HFFc6 (cell line): Measurements from ENCODE around the gene ZFYVE28. TPM values are rescaled to one million over a fixed set of nuclear protein-coding genes. Genes with fewer than 3 reads are reported as not detected.

Source experiments
- DNase-seq: peaks from one replicate; pipeline ENCODE4 v3.0.0-alpha.2; 2018
- H3K27ac Mint-ChIP-seq: 2 replicates; pipeline ENCODE4 v1.8.0; 2020; ENCODE audit warnings: mild to moderate bottlenecking, mixed read lengths
- H3K27me3 Mint-ChIP-seq: 2 replicates; pipeline ENCODE4 v1.8.0; 2021; ENCODE audit warnings: mild to moderate bottlenecking, moderate library complexity, mixed read lengths; ENCODE audit not compliant: insufficient read depth
- H3K36me3 Mint-ChIP-seq: 2 replicates; pipeline ENCODE4 v1.8.0; 2021; ENCODE audit warnings: low read depth, mixed read lengths
- H3K4me1 Mint-ChIP-seq: 2 replicates; pipeline ENCODE4 v1.8.0; 2020; ENCODE audit warnings: low read depth, mixed read lengths
- H3K4me3 Mint-ChIP-seq: 2 replicates; pipeline ENCODE4 v1.8.0; 2020; ENCODE audit warnings: mild to moderate bottlenecking, moderate library complexity, mixed read lengths
- H3K9me3 Mint-ChIP-seq: 2 replicates; pipeline ENCODE4 v1.8.0; 2020; ENCODE audit warnings: mild to moderate bottlenecking, mixed read lengths
- total RNA-seq, 6 experiments: library from RNA; stranded (reverse); fragmentation: NEBNext Ultra II Directional; extraction: Animal tissue kit (Norgen Biotek cat#: 25700); gene quantifications; 2 replicates in 1 of 6; 3 replicates in 5 of 6; pipeline ENCODE4 v1.2.3, GENCODE V29; 2021
- TF ChIP-seq, protein P1 (sequence below): fragments of 200-600 bp; sonication (generic); IDR thresholded peaks from 2 replicates; pipeline ENCODE4 v1.5.0; 2021; ENCODE audit warnings: antibody characterized with exemption, mild to moderate bottlenecking

Gene ZFYVE28
- total RNA-seq, 6 experiments from 2014 or later = 1.8 to 5.4 (median 2.2) TPM

DNA sequence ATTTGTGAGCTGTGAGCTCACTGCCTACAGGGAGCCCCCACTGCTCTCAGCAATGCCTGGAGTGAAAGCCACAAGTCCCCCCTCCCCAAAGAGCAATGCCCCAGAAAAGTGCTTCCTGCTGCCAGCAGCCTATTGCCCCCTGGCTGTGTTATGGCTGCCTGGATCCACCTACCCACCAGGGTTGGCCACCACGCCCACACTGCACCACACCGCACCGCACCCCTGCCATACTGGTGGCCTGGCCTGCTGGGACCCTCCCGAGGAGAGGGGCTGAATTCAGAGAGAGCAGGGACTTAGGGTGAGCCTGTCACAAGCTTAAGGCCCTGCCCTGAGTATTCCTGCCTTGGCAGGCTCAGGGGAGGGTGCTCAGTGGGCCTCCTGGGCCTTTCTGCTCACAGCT is 4.6 kb upstream of the ZFYVE28 start:
- H3K27me3 Mint-ChIP-seq = peaks cover 40% of the 10 kb centered on the region
- no peak for DNase-seq
- H3K4me1 Mint-ChIP-seq = peaks cover 20% of the 10 kb centered on the region
- H3K4me3 Mint-ChIP-seq = no peak overlapping the region
- H3K36me3 Mint-ChIP-seq = no peaks in the 10 kb centered on the region
- no peaks in the 10 kb centered on the region for H3K9me3 Mint-ChIP-seq
- TF ChIP-seq, protein P1, sequence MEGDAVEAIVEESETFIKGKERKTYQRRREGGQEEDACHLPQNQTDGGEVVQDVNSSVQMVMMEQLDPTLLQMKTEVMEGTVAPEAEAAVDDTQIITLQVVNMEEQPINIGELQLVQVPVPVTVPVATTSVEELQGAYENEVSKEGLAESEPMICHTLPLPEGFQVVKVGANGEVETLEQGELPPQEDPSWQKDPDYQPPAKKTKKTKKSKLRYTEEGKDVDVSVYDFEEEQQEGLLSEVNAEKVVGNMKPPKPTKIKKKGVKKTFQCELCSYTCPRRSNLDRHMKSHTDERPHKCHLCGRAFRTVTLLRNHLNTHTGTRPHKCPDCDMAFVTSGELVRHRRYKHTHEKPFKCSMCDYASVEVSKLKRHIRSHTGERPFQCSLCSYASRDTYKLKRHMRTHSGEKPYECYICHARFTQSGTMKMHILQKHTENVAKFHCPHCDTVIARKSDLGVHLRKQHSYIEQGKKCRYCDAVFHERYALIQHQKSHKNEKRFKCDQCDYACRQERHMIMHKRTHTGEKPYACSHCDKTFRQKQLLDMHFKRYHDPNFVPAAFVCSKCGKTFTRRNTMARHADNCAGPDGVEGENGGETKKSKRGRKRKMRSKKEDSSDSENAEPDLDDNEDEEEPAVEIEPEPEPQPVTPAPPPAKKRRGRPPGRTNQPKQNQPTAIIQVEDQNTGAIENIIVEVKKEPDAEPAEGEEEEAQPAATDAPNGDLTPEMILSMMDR = no peak
- no peak overlapping the region for H3K27ac Mint-ChIP-seq

DNA sequence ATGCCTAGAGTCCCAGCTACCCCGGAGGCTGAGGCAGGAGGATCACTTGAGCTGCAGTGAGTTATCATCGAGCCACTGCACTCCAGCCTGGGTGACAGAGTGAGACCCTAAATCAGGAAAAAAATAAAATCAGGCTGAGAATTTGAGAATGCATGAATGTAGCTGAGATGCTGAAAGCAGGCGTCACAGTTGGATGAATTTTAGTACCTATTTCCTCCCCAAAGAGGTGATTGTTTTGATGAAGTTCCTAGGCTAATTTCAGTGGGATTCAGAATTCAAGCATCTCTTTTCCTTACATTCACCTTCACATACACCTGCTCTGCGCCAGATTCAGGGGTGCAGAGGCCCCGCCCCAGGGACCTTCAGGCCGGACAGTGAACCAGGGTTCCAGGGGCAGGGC is 3.5 kb upstream of the ZFYVE28 start:
- H3K27ac Mint-ChIP-seq = no peak overlapping the region
- peaks cover 45% of the 10 kb centered on the region for H3K27me3 Mint-ChIP-seq
- no peaks in the 10 kb centered on the region for H3K9me3 Mint-ChIP-seq
- TF ChIP-seq, protein P1 = no peak
- H3K36me3 Mint-ChIP-seq = no peaks in the 10 kb centered on the region
- H3K4me3 Mint-ChIP-seq = no peak overlapping the region
- no peak for DNase-seq
- peaks cover 20% of the 10 kb centered on the region for H3K4me1 Mint-ChIP-seq

DNA sequence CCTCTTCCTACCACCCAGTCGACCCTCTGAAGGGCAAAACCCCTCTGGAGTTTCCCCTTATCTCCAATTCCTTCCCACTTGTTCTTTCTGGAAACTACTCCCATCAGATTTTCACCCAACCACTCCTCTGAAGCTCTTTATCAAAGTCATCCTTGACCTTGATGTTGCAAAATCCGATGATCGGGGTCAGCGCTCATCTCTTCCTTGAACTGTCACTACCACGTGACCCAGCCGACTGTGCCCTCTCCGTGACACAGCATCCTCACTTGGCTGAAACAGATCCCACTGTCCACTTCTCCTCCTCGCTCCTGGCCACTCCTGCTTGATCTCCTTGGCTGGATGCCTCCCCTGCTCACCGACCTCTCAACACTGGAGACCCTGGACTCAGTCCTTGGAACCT is 1.4 kb upstream of the ZFYVE28 start:
- Mint-ChIP-seq H3K4me3 (peak overlapping the region; percentile 86; the same call in 1 of the 2 replicates), H3K27ac (peak overlapping the region; percentile 91)

DNA sequence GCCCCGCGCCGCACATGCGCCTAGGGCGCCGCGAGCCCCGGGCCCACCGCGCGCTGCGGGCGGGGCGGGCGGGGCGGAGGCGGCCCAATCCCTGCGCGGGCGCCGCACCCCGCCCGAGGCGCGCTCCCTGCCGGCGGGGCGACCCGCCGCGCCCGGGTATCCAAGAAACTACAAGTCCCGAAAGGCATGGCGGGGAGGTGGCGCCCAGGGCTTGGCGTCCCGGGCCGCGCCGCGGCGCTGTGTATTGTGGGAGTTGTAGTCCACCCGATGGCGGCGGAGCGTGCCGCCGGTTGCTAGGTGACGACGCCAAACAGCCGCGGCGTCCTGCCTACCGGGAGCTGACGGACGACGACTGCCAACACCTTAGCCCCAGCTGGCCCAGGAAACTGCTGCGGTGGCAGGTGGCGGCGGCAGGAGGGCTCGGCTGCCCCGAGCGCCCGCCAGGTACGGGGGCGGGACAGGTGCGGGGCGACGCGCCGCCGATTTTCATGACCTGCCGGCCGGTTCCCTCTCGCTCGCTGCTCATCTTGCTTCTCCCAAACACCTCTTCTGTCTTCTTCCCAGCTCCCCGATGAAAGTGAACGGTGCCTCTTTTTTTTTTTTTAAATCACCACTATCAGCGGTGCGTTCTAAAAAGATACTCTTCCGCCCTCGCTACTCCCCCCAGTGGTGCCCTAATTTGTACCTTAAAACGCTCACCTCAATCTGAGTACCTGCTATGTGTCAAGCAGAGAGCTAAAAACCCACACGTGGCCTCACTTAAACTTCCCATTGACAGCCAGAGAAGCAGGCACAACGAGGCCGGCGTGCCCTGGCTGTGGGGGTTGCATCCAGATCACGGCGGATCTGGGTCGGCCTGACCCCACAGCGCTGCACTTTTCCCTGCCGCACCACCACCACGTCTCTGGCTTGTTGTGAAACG is 466 bp upstream of the ZFYVE28 start, which contains the start of gene CFAP99:
TSS of gene CFAP99 (plus strand) at position 306 of the 922 bp plus-strand sequence.
- Mint-ChIP-seq H3K36me3 (no peaks in the 10 kb centered on the region), H3K27ac (peak within 1 kb of the TSS; percentile 91)

More for the DNA sequence above, 1.4 kb upstream of the ZFYVE28 start:
- Mint-ChIP-seq H3K9me3 (no peaks in the 10 kb centered on the region), H3K36me3 (no peaks in the 10 kb centered on the region), H3K27me3 (peaks cover 55% of the 10 kb centered on the region), H3K4me1 (peaks cover 15% of the 10 kb centered on the region)
- TF ChIP-seq, protein P1 = no peak
- no peak for DNase-seq

DNA sequence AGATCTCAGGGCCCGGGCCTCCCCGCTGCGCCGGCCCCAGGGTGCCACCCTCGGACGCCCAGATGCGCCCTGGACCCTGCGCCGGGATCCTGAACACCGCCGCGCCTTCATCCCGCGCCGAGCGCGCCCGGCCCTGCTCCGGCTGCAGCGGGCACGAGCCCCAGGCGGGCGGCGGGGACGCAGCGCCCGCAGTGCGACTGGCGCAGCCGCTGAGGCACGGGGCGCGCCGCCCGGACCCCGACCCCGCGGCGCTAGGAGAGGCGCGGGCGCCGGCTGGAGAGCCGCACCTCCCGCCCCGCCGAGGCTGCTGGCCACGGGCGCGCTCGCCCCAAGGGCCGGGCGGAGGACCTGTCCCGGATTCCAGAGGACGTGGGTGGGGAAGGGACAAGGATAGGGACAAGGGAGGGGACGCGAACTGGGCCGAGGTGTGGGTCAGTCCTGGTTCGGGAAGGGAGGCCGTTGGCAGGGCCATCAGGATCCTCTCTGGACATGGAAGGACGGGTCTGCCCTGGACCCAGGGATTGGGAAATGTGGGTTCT is 1.1 kb downstream of the ZFYVE28 start:
- peaks cover 37% of the 10 kb centered on the region for H3K4me1 Mint-ChIP-seq
- H3K27me3 Mint-ChIP-seq = peaks cover 45% of the 10 kb centered on the region
- H3K36me3 Mint-ChIP-seq = no peaks in the 10 kb centered on the region
- TF ChIP-seq, protein P1 = no peak
- peak overlapping the region; percentile 80; the same call in 1 of the 2 replicates for H3K4me3 Mint-ChIP-seq
- no peak overlapping the region for H3K27ac Mint-ChIP-seq
- no peak for DNase-seq
- H3K9me3 Mint-ChIP-seq = no peaks in the 10 kb centered on the region

More for the DNA sequence above, 466 bp upstream of the ZFYVE28 start, which contains the start of gene CFAP99:
- TF ChIP-seq, protein P1 = peak; percentile 18; the same call in 1 of the 2 replicates
- no peaks in the 10 kb centered on the region for H3K9me3 Mint-ChIP-seq
- DNase-seq = peak; percentile 91
- H3K4me1 Mint-ChIP-seq = peaks cover 21% of the 10 kb centered on the region
- peaks cover 55% of the 10 kb centered on the region for H3K27me3 Mint-ChIP-seq
- peak within 1 kb of the TSS; percentile 86 for H3K4me3 Mint-ChIP-seq
